GM19372 (cell line): ENCODE results near the gene GOPC.
"Not testable (repeated sequence)": the region's sequence is repeated elsewhere in the genome, so short reads cannot be mapped to it uniquely, and the experiment has no call there.

Experiments used
- ATAC-seq: cut with Tn5 transposase; IDR thresholded peaks from one replicate; pipeline ENCODE4 v1.9.1; 2021; ENCODE audit warnings: mild to moderate bottlenecking, low read depth, moderate library complexity; ENCODE audit not compliant: unreplicated experiment

GOPC gene

DNA sequence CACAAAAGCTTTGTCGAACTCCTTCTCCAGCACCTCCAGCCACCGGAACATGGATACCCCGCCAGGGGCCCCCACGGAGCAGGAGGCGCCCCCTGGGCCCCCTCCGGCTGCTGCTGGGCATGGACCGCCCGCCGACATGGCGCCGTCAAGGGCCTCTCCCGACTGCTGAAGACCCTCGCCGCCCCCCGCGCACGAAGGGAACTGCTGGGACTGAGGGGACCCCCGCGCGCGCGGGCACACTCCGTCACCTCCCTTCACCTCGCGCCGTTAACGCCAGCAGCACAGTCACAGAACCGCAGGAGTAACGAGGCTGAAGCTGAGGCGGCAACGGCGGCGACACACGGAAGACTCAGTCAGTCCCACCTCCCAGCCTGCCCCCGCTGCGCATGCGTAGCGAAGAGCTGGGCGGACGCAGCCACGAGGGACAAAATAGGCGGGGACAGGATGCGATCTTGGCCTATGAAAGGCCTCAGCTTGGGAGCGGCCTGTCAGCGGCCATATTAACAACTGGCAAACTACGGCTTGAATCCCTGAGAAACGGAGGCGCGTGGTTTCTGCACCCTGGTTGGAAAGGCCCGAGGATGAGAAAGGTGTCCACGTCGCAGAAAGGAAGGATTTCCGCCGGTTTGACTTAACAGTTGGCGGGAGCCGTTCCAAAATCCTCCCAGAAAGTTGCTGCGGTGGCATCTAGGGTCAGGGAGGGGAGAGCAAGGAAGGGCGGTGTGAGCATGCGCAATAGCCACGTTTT is at the start of gene GOPC:
Gene GOPC, minus strand, starts transcription at position 361 of the 748 bp plus-strand sequence. Its CDS starts 223 bp downstream, at position 138.
- peak; percentile 91 for ATAC-seq

DNA sequence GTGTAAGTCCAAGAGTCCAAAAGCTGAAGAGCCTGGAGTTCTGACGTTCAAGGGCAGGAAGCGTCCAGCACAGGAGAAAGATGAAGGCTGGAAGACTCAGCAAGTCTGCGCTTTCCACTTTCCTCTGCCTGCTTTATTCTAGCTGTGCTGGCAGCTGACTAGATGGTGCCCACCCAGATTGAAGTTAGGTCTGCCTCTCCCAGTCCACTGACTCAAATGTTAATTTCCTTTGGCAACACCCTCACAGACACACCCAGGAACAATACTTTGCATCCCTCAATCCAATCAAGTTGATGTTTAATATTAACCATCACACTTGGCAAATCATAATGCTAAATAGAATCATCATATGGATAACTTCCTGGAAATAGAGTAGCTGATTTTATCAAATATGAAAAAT is 49.7 kb upstream of the GOPC start:
- not testable (repeated sequence) for ATAC-seq

DNA sequence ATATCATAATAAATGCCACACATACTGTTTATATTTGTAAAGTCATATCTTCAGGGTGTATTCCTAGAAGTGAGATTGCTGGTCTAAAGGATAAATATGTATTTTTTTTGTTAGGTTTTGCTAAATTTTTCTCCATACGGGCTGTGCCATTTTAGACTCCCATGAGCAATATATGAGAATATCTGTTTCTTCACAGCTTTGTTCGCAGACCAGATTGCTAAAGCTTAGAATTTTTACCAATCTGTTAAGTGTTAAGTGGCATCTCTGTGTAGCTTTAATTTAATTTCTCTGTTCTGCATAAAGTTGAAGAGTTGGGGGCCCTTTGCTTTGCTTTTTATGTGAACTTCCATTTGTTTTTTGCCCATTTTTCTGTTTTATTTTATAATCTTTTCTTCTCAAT is 40.7 kb upstream of the GOPC start:
- no peak for ATAC-seq

- ATAC-seq: no peak
Observed at GRCh38 chr6:117637770-117638169, 35.5 kb upstream of the GOPC start.

- ATAC-seq: no peak
Observed at GRCh38 chr6:117629119-117629660, 26.9 kb upstream of the GOPC start.

GRCh38 chr6:117627533-117627932 is 25.2 kb upstream of the GOPC start:
- no peak for ATAC-seq

GRCh38 chr6:117624869-117625481 is 22.7 kb upstream of the GOPC start:
- no peak for ATAC-seq

GRCh38 chr6:117619178-117619577 is 16.9 kb upstream of the GOPC start:
- ATAC-seq: no peak

DNA sequence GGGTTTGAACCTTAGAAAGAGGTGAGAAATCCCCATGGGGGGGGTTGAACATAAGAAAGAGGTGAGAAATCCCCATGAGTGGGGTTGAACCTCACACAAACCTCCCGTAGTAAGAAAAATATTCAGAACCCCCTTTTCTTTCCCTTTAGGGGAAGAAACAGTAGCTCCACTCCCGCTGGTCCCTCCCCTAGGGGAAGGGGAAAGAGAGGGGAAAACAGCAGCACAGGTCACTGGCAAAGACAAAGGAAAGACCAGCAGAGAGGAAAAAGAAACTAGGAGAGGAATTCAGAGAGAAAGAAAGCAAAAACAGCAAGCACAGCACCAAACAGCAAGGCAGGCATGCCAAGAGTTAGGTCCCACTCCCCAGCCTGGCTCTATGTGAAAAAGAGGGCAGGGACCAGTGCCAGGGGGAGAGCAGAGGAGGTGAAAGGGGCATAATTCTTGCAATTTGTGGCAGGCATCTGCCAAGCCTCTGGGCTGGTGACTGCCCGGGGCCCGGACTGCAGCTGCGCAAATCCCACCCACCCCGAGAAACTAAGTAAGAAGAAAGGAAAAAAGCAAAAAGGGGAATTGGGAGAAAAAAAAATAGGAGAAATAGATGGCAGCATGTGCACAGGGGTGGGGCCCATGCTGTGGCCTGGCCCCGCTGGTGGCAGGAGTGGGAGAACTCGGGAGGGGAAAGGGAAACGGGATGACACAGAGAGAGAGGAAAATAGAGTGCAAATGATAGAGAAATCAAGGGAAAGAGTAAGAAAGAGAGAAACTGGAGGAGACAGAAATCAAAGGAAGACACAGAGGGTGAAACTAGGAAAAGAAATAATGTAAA is 15.1 kb upstream of the GOPC start:
- no peak for ATAC-seq

DNA sequence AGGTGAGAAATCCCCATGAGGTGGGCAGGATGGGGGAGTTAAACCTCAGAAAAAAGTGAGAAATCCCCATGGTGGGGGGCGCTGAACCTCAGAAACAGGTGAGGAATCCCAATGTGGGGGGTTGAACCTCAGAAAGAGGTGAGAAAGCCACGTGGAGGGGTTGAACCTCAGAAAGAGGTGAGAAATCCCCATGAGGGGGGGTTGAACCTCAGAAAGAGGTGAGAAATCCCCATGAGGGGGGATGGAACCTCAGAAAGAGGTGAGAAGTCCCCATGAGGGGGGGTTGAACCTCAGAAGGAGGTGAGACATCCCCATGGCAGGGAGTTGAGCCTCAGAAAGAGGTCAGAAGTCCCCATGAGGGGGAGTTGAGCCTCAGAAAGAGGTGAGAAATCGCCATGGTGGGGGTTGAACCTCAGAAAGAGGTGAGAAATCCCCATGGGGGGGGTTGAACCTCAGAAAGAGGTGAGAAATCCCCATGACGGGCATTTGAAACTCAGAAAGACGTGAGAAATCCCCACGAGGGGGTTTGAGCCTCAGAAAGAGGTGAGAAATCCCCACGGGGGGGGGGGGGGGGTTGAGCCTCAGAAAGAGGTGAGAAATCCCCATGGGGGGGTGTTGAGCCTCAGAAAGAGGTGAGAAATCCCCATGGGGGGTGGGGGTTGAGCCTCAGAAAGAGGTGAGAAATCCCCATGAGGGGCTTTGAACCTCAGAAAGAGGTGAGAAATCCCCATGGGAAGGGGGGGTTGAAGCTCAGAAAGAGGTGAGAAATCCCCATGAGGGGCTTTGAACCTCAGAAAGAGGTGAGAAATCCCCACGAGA is 14.3 kb upstream of the GOPC start:
- ATAC-seq: no peak

DNA sequence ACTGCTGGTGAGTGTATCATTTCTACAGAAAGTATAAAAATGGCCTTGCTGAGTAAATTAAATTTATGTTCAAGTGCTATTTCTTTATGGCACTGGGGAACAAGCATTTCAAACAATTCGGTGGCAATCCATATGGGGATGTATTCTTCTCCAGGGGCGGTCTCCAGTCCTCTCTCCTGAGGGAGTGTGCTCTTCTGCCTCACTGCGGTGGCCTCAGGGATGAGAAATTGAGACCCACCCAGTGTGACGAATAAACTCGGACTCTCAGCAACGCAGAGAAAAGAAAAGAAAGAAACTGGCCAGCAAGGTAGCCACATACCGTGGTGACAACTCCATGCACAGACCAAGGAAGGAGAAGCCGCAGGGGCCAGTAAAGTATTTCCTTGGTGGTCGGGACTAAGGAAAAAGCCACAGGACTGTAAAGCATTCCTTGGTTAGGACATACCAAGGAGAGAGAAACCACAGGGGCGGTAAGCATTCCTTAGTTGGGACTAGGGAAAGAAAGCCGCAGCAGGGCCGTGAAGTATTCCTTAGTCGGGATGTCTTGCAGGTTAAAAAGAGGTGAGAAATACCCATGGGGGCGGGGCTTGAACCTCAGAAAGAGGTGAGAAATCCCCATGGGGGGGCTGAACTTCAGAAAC is 13.6 kb upstream of the GOPC start:
- ATAC-seq: no peak

DNA sequence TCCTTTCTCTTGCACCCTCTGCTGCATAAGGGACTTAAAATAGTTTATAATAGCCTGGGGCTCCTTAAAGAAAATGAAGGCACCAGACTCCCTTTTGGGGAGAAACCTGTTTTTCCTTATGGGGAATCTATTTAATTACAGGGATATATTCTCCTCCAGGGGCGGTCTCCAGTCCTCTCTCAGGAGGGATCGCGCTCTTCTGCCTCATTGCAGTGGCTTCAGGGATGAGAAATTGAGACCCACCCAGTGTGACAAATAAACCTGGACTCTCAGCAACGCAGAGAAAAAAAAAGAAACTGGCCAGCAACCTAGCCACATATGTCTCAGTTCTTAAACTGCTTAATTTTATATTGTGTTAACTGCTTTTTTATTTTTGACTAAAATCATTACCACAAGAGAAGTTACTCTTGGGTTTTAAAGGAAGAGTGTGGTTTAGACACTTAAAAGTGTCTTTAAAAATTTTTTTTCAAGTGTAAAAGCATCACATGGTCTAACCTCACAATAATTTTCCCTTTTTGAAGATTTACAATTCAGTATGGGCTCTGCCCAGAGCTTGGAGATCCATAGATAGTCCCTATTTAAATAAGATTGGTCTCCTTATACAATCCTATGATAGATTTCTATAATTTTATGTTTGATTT is 11.7 kb upstream of the GOPC start:
- ATAC-seq: no peak

DNA sequence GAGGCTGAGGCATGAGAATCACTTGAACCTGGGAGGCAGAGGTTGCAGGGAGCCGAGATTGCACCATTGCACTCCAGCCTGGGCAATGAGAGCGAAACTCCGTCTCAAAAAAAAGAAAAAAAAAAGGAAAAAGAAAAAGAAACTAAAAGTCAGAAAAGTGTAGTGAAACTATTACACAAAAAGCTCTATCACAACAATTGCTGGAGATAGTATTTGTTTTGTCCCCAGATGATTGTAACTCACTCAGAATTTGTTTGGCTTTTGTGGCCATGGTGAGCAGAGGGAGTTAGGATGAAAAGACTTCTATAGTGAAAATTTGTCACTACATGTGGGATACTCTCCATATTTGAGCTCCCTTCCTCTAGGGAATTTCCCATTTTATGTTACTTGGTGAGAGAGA is 5.2 kb upstream of the GOPC start:
- ATAC-seq: no peak

DNA sequence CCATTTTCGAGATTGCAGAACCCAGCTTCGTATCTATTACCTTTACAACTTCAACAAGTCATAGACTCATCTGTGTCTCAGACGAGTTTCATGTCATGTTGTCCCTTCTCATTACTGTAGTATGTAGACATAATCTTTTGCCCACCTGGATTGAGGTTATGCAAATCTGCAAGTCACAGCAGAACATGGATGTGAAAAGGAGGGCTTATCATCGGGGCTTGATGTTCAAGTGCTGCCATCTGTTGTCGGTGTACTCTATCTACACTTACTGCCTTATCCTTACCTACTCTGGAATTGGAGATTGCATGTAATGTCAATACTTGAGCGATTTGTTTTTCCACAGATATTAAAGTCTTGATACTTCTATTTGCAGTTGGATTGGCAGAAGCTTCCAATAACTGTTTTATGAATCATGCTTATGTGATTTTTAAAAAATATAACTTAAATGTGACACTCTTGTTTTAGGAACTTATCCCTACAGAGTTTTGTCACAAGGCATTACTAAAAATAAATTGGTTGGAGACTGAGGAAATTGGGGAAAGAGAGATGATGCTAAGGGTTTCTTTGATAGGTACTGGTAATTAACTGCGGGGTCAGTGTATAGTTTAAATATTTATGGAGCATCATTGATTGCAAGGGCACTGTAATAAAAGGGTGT is 3.0 kb upstream of the GOPC start:
- ATAC-seq: peak; percentile 37

GRCh38 chr6:117603821-117604220 is 1.5 kb upstream of the GOPC start:
- ATAC-seq: no peak

GRCh38 chr6:117602899-117603588 is 733 bp upstream of the GOPC start:
- ATAC-seq: no peak

DNA sequence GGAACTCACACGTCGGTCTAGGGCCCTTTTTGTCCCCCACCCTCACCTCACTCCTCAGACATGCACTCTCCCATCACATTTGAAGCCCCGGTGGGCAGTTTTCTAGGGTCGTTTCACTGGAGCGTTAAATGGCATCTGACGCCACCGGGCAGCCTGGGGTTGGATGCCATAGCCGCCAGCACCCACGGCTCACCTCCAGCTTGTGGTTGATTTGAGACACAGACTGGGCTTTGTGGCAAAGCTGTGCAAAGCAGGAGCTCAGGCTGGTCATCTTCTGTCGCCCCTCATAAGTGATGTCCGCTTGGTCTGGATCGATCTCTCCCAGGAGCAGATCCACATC is 530 bp downstream of the GOPC start:
- ATAC-seq: peak; percentile 2

GRCh38 chr6:117600008-117600743 is 2.1 kb downstream of the GOPC start:
- no peak for ATAC-seq
